OCI-M2 (cell line): ENCODE results near the gene AIPL1.

ENCODE experiments used
- DNase-seq: peaks from one replicate; lab custom pipeline; 2025; ENCODE audit not compliant: unreplicated experiment; lab: John Stamatoyannopoulos, UW

Gene AIPL1

DNA sequence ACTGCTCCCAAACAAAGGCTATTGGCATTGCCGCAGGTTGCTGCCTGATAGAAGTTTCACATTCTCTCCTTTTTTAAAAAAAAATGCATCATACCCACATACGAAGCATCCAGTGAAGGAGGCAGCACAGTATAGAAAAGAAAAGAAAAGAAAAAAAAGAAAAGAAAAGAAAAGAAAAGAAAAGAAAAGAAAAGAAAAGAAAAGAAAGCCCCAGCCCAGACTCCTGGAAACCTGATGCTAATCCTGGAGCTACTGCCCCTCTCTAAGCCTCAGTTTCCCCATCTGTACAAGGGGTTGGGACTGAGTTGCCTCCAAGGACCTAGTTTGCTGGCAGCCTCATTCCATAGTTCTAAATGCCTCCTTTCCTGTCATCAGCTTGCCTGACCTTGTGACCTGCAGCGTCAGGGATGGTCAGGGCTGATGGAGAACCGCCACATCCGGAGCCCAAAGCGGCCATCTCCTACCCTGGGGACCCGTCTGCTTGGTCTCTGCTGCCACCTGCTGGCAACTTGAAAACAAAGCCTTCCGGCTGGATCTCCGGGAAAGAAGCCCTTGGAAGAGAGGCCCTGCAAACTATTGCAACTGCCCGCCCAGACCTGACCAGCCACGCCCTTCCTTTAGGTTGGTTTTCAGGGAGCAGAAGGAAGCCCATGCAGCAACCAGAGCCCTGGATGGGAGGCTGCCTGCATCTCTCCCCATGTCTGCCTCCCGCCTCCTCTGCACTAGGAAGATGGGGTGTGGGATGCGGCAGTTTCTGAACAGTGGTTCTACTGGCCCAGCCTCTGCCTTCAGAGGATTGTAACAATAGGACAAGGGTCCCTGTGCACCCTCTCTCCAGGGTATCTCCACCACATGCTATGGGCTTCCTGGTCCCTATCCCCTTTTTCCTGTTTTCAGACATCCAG, 13.0 kb downstream of the AIPL1 start:
- DNase-seq: no peak

DNA sequence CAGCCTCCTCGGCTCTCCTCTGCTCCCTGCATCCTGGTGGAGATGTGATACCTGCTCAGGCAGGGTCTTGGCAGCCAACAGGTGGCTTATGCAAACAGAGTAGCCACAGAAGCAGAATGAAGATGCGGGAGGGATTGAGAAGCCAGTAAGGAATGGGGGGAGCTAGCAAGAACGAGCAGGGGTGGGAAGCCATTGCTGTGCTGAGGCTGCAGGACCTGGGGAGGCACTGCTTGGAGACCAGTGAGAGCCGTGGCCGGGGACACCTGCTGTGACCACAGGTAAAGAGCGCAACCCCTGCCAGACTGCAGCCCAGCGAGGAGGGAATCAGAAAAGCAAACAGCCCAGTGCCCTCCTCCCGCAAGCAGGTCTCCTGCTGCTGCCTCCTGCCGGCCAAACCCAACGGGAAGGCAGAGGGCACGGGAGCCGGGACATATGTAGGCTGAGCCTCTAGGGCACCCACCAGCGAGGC, 14.7 kb downstream of the AIPL1 start:
- DNase-seq: no peak

DNA sequence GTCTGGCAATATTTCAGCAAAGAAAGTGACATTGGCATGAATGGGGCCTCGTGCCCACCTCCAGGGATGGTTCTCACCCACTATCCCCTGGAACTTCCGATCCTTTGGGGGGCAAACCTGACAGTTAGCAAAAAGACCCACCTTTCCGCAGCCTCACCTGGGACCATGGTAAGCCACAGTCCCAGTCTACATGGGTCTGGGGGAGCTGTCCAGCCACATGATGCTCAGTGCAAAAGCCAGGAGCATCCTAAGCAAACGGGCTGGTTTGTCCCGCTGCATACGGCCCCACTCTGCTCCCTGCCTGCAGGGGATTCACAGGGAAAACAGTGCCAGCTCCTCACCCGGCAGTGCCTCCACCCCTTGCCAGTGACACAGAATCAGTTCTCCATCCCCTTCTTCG, 19.3 kb downstream of the AIPL1 start:
- no peak for DNase-seq

DNA sequence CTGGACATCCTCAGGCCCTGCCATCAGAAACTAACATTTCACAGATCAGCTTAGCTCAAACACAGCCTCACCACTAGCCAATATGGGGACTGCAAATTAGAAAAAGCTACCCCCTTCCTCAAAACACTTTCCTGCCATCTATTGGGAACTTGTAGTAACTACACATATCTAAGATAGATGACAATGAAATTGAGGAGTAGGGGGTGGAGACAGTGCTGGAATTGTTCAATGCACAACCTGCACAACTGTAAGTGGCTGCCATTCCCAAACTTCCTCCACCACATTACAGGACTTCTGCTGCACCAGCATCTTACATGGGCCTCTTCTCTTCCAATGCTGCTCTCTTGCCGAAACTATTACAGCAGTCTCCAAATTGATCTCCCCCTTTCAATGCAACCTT, 21.9 kb downstream of the AIPL1 start:
- no peak for DNase-seq

DNA sequence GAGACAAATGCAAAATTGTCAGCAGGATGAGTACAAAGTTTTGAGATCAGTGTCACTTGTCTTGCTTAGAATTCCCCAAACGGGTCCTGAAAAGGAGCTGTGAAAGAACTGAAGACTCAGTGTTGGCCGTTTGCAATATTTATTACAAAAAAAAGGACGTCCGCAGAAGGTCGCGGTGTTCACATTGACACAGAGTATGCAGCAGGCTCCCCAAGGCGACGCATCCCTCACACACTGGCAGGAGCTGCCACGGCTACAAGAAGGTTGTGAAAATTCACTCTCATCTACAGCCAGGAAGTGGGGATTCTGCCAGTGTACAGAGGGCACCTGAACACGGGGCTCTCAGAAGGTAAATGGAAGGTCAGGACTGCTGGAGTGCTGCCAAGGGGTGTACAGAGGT, 26.2 kb downstream of the AIPL1 start:
- DNase-seq: no peak

DNA sequence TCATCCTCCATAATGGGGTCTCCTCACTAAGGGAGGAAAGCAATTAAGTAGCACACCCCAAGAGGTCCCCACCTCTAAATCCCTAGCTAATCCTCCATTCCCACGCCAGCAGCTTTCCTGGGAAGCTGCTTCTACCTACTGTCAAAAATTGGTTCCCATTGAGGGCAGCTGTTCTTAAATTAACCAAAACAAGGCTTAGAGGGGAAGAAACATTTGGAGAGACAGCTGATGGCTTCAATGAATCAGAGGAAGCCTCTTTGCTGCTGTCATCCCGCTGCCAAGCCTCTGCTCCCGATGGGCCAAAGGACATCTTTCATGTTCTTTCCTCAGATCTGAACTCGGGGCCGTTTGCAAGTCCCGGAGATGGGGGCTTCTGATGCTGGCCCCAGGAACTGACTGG, 26.6 kb downstream of the AIPL1 start:
- no peak for DNase-seq

DNA sequence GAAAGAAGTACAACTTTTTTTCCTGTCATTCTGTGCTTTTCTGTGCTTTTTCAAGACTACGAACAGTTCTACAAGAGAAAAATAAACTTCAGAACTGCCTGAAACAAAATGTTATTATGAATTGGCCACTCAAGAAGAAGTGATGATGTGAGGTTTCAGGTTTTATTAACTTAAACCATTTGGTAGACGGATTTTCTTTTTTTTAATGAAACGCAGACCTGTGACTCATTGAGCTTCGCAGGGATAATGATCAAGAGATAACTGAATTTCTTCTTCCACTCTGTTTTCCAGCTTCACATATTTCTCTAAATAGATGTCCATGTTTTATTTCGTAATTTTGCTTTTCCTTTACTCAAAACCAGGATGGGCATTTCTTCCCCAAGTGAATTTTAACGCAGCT, 32.7 kb downstream of the AIPL1 start:
- DNase-seq: no peak

DNA sequence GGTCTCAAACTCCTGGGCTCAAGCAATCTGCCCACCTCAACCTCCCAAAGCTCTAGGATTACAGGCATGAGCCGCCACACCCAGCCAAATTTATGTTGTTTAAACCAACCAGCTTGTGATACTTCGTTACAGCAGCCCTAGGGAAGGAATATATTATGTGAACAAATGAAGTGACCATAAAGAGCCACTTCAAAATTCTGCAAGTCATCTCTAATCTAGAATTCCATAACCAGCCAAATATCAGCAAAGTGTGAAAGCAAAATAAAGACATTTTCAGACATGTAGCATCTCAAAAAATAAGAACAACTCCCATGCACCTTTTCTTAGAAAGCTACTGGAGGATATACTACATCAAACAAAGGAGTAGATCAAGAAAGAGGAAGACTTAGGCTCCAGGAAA, 36.0 kb downstream of the AIPL1 start:
- DNase-seq: no peak

DNA sequence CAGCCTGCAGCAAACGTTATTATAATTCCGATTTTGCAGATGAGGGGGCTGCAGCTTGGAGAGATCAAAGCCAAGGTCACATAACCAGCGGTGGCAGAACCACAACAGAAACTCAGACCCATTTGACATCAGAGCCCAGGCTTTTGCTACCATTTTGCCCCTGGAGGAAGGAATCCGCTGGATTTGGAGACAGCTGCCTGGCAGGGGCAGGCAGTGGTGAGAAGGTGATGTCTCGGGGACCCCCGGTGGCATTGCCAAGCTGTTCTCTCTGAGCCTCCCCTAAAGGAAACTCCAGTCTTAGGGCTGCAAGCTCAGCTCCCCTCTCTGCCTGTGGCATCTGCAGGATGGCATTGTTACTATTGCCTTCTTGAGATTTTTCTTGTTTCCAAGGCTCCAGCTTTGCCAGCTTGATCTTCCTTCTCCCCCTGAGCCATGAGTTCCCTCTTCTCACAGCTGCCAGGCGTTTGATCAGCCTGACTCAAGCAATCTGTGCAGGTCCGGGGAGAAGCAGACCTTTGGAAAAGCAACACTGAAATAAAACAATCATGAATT, 40.8 kb downstream of the AIPL1 start:
- DNase-seq: no peak

DNA sequence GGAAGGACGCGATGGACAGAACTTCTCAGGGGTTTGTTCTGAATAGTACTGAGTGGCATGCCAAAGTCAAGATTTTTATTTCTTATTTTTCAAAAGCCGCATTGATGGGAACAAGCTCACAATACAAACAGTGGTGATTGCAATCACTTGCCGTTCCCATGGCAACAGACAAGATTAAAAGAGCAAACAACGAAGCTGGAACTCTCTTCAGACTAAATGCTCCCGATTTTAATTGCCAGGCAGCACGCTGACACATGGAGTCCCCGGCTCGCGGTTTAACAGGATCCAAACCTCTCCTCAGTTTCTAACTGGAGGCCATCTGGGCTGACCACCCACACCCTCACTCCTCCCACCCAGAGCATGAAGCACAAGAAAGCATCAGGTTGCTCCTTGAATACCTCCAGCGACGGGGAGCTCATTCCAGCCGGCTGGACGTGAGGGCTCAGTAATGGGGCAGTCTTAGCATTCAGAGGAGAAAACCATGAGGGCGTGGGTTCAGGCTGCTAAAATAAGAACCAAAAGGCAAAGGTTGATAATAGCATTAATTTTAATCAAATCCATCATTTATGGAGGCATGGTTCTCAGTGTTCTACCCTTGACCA, 41.5 kb downstream of the AIPL1 start:
- no peak for DNase-seq

DNA sequence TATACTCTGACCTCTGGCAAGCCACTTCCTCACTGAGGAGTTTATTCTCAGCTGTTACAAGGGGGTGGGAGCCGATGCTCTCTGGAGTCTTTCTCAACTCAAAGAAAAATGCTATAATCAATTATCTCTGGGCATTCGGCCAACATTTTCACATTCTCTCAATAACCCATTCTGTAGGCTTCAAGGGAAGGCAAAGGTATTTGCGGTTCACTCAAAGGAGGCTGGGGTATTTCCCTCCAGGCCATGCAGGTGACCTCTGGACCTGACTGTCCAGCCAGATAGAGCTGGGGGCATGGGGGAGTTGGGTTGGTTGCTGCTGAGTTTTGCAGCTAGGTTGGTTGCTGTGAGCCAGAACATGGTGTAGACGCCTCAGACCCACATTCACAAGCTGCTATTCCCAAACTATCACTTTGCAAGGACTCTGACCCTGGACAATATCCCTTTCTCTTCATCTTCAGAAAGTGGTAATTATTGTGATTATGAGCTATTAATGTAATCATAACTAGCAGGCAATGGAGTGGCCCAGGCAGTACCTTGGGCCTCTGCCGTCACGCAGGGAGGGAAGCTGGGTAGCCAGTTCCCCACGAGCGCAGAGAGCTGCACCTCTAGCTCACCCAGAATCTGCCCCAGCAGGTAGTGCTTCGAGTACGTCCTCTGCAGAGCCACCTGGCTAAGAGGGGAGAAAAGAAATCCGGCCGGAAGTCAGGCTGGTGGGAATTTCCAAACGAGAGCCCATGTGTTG, 42.1 kb downstream of the AIPL1 start:
- DNase-seq: no peak

DNA sequence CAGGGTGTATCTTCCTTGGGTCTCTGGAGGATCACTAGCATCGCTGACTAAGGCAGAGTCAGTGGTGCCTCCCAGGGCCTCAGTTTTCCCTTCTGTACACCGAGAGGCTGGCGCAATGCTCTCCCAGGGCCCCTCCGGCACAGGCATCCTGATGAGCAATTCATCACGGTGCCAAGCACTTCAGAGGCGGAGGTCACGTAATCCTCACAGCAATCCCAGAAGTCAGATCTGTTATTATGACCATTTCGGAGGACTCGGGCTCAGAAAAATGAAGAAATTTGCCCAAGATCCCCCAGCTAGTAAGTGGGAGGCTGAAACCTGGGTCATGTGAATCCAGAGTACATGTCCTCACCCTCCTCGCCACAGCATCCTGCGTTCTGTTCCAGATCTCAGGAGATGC, 46.5 kb downstream of the AIPL1 start:
- DNase-seq: no peak

DNA sequence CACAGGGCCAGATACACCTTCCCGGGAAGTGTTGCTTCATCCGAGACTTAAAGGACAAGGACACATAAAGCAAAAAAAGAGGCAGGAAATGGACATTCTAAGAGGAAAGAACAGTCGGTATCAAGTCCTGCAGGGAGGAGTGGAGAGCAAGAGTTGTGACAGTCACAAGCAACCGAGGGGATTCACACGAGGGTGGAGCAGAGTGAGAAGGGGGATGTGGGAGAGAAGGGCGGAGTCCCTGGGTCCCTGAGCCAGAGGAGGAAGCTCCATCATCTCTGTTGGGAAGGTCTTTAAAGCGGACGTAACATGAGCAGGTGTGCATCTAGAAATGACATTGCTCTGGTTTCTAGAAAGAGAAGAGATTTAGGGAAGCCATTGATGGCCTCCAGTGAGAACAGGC, 47.1 kb downstream of the AIPL1 start:
- DNase-seq: no peak

DNA sequence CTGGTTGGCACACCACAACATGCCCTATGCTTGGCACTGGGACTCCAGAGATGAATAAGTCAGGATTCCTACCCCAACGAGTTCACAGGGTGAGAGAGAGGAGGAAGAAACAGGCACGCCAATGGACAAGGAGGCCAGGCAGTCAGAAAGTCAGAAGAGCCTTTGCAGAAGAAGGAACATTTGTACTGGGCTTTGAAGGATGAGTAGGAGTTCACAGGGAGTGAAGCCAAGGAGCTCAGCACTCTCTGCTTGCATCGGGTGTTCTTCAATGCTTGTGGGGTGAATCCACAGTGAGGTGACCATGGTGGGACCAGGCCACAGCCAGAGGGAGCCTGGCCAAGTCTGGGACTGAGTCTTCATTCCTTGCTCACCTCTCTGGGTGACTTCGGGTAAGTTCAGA, 47.5 kb downstream of the AIPL1 start:
- no peak for DNase-seq

DNA sequence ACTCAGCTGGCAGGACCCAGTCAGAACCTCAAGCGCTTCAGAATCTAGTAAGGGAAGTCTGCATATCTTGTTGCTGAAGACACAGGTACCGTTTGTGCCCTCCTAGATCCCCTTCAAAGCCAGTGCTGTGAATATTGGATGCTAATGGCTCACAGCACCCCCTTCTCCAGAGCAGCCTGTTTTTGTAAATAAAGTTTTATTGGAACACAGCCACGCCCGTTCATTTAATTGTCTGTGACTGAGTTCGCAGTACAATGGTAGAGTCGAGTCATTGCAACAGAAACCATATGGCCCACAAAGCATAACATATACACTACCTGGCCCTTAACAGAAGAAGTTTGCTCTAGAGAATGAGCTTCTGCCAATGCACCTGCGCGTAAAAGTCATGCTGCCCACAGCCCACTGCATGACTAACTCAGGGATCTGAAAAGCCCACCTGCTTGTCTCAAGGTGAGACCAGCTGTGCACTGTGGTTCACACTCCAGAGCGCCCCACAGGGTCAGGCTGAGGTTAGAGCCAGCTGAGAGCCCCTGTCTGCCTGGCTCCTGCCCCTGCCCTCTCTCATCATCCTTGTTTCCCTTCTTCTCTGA, 48.8 kb downstream of the AIPL1 start:
- DNase-seq: no peak

DNA sequence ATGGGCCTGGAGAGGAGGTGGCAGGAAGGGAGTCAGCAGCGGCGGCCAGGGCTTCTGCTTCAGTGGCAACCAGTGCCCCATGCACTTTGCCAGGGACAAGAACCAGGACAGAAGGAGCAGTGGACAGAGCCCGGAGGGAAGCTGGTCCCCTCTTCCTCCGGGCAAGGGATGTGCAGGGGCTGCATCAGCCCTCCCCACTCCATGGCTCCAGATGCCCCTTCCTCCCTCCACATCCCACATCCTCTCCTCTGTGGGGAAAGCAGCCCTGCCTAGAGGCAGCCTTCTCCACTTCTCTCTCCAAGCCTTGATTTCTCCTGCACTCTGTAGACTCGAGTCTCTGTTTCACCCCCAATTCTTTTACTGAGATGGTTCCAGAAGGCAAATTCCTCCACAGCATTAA, 50.4 kb downstream of the AIPL1 start:
- no peak for DNase-seq

DNA sequence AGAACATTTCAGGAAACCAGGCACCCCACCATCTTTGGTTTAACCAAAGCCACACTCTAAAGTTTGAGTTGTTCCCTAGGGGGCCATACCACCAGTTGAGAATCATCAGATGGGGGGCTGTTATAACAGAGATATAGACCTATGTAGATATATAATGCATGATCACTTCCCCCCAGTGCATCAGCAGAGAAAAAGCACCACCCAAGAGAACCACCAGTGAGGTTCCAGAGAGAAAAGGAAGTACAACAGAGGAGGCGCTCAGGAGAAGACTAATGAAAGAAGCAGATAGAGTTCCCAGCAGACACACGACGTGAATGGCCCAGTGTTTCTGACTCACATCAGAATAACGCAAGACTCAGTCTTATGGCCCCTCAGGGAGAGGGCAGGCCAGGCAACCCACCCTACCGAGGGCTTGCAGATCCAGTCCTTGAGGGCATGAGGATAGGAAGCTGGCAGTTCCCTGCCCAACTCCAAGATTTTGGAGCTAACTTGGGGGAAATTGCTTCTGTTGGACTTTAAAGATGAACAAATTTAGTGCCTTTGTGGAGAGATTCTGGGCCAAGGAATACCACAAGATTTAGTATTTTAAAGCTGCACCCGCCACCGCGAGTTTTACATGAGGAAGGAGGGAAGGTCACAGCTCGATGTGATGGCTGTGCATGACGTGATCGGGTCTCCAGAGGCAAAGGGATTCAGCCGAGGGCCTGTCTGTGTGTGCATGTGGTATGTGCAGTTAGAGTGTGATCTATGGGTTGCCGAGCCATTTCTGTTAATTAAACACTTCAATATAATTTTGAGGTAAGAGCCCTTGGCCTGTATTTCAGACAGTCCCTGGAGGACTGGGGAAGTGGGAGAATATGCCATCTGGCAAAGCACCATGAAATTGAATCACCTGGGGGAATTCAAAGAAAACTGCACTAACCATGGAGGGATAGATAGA, 53.1 kb downstream of the AIPL1 start:
- no peak for DNase-seq

DNA sequence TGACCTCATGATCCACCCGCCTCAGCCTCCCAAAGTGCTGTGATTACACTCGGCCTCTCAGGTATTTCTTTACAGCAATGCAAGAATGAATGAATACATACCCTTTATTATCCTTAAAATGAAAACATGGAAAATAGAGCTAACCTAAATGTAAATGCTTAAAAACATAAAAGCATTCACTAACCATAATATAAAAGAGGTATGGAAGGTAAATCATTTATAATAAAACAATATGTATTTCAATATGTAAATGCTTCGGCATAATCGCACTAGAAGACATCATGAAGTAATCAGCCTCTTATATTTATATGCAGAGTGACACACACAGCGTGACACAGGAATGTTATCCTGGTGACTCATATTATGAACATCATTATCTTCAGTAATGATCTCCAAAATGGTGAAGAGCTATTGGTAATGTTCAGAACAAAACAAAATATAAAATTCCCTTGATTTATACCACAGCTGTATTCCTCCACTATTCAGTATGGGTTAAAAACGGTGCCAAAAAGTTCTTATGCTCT, 53.9 kb downstream of the AIPL1 start:
- no peak for DNase-seq

DNA sequence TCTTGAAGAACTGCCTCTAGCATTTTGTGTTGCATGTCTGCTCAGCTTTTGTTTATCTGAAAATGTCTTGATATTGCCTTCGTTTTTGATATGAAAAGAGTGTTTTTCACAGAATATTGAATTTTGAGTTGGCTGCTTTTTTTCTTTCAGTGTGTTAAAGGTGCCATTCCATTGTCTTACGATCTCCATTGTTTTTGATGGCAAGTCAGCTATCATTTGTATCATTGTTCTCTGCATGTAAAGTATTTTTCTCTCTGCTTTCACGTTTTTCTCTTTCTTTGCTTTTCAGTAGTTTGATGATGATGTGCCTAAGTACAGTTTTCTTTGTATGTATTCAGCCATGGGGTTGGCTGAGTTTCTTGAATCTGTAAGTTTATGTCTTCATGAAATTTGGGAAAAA, 57.0 kb downstream of the AIPL1 start:
- no peak for DNase-seq

DNA sequence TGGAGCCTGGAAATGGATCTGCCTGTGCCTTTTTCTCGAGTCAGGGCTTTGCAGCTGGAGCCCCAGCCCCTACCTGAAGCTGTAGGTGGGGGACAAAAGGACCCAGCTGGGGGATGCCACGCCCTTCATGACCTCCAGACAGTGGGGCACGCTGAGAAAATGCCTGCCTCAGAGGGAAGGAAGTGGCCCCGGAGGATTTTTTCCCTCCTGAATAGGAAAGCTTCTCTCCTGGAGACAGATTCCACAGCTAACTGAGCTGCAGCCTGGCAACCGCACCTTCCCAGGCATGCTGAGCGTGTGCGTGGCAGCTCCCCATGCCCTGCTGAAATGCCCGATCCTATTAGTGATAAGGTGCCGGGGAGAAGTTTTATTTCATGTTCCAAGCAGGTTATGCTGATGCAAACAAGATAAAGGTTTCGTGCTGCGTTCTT, 58.0 kb downstream of the AIPL1 start:
- no peak for DNase-seq
